ENCODE results near the gene NRL. TPM values are rescaled to one million over a fixed set of nuclear protein-coding genes. Genes with fewer than 3 reads are reported as not detected.

Gene NRL
- total RNA-seq, 3 donors from 2014 or later (not counting 1 experiment from before 2014, with no cell fraction given): 0.78 to 3.3 (median 2.8) TPM

GRCh38 chr14:24150061-24150460, 35.3 kb upstream of the NRL start:
- Mint-ChIP-seq H3K4me3 (no peak overlapping the region), H3K9me3 (no peaks in the 10 kb centered on the region), H3K27ac (no peak overlapping the region), H3K36me3 (no peaks in the 10 kb centered on the region), H3K27me3 (ENCODE audit: low read depth in 2 of 2) (no peaks in the 10 kb centered on the region), H3K4me1 (peaks cover 43 to 53% of the 10 kb centered on the region in 2 donors)
- peaks cover 25% of the 10 kb centered on the region for H3K4me1 ChIP-seq (ENCODE audit: control insufficient read depth, insufficient read depth, low read length)
- DNase-seq: no peak
- no peak for TF ChIP-seq CTCF (IDR thresholded peaks at IDR 0.05)
- no peaks in the 10 kb centered on the region for H3K9me3 ChIP-seq (ENCODE audit: control insufficient read depth, insufficient read depth, low read length)
- ATAC-seq: no peak
- 97% methylated on average over 9 of the region's 9 CpGs for WGBS (ENCODE audit: insufficient coverage)
- H3K36me3 ChIP-seq (ENCODE audit: control insufficient read depth, insufficient read depth, low read length): peaks cover 45% of the 10 kb centered on the region
- no peaks in the 10 kb centered on the region for H3K27me3 ChIP-seq (ENCODE audit: control insufficient read depth, insufficient read depth, low read length)
- H3K4me3 ChIP-seq (ENCODE audit: low read length): no peak overlapping the region
- no peak overlapping the region for H3K27ac ChIP-seq (ENCODE audit: low read length)
- intact Hi-C loops (cut with micrococcal nuclease): no loop called here

- H3K27ac Mint-ChIP-seq: no peak overlapping the region
- peaks cover 48 to 59% of the 10 kb centered on the region in 2 donors for H3K4me1 Mint-ChIP-seq
- ATAC-seq: no peak
- peak overlapping the region; percentile 59 for H3K4me3 Mint-ChIP-seq
- H3K27me3 Mint-ChIP-seq (ENCODE audit: low read depth in 2 of 2): no peaks in the 10 kb centered on the region
- DNase-seq: no peak
- Histone ChIP-seq H3K27ac (ENCODE audit: low read length) (no peak overlapping the region), H3K27me3 (ENCODE audit: control insufficient read depth, insufficient read depth, low read length) (no peaks in the 10 kb centered on the region), H3K4me1 (ENCODE audit: control insufficient read depth, insufficient read depth, low read length) (peaks cover 28% of the 10 kb centered on the region), H3K36me3 (ENCODE audit: control insufficient read depth, insufficient read depth, low read length) (peaks cover 42% of the 10 kb centered on the region), H3K4me3 (ENCODE audit: low read length) (no peak overlapping the region), H3K9me3 (ENCODE audit: control insufficient read depth, insufficient read depth, low read length) (no peaks in the 10 kb centered on the region)
- intact Hi-C loops (cut with micrococcal nuclease): no loop called here
- TF ChIP-seq CTCF (IDR thresholded peaks at IDR 0.05): no peak
- no peaks in the 10 kb centered on the region for H3K9me3 Mint-ChIP-seq
- H3K36me3 Mint-ChIP-seq: peaks cover 1% of the 10 kb centered on the region
- 98% methylated on average over 3 of the region's 3 CpGs for WGBS (ENCODE audit: insufficient coverage)
Measured at GRCh38 chr14:24149302-24149969, 34.7 kb upstream of the NRL start.

- 7% methylated on average over 29 of the region's 29 CpGs for WGBS (ENCODE audit: insufficient coverage)
- Histone ChIP-seq H3K9me3 (ENCODE audit: control insufficient read depth, insufficient read depth, low read length) (no peaks in the 10 kb centered on the region), H3K4me1 (ENCODE audit: control insufficient read depth, insufficient read depth, low read length) (peaks cover 28% of the 10 kb centered on the region), H3K4me3 (ENCODE audit: low read length) (peak overlapping the region; percentile 91), H3K36me3 (ENCODE audit: control insufficient read depth, insufficient read depth, low read length) (peaks cover 54% of the 10 kb centered on the region), H3K27ac (ENCODE audit: low read length) (no peak overlapping the region), H3K27me3 (ENCODE audit: control insufficient read depth, insufficient read depth, low read length) (no peaks in the 10 kb centered on the region)
- Mint-ChIP-seq H3K4me1 (peaks cover 53 to 70% of the 10 kb centered on the region in 2 donors), H3K9me3 (no peaks in the 10 kb centered on the region), H3K27ac (peak overlapping the region; percentile 94), H3K36me3 (peaks cover 7% of the 10 kb centered on the region), H3K27me3 (ENCODE audit: low read depth in 2 of 2) (no peaks in the 10 kb centered on the region), H3K4me3 (peak overlapping the region; percentile 97)
- intact Hi-C loops (cut with micrococcal nuclease): loop anchor here (1.0 to 2.0 kb wide), 5 partner anchors 12 to 123 kb away; partner anchors contain the start of genes CHMP4A, DCAF11, IPO4 and NRL
- no peak for TF ChIP-seq CTCF (IDR thresholded peaks at IDR 0.05)
- DNase-seq: peak in 1 of 2 donors; percentile 33
- no peak for ATAC-seq
Measured at GRCh38 chr14:24147761-24148428, 33.1 kb upstream of the NRL start.

Data from natural killer cell (primary cell).